Occipital lobe (tissue), 2 donors: ENCODE measurements around the gene HS3ST4. TPM values are rescaled to one million over a fixed set of nuclear protein-coding genes. Genes with fewer than 3 reads are reported as not detected.
A peak's percentile ranks its signal among the peaks of the same experiment; 100 is the strongest.
"Not testable (repeated sequence)": the region's sequence is repeated elsewhere in the genome, so short reads cannot be mapped to it uniquely, and the experiment has no call there.

Experiments
- DNase-seq: peaks from one replicate; lab custom pipeline; 2025; lab: John Stamatoyannopoulos, UW
- total RNA-seq: library from RNA; depleted of rRNA; stranded (reverse); fragments of >200 nt; gene quantifications from one replicate; pipeline ENCODE4 v1.2.3, GENCODE V29; 2014

Gene HS3ST4
- total RNA-seq, 1 donor from 2014 or later = 12.5 TPM

DNA sequence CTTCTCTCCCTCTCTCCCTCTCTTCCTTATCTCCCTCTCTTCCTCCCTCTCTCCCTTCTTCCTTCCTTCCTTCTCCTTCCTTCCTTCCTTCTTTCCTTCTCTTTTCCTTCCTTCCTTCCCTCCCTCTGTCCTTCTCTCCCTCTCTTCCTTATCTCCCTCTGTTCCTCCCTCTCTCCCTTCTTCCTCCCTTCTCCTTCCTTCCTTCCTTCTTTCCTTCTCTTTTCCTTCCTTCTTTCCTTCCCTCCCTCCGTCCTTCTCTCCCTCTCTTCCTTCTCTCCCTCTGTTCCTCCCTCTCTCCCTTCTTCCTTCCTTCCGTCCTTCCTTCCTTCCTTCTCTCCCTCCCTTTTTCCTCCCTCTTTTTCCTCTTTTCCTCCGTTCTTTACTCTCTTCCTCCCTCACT is 38.6 kb downstream of the HS3ST4 start:
- DNase-seq = no peak

- no peak for DNase-seq
These were observed 42.9 kb downstream of the HS3ST4 start for GRCh38 chr16:25734430-25735385.

GRCh38 chr16:25735645-25736044 is 43.9 kb downstream of the HS3ST4 start:
- DNase-seq = no peak

- no peak for DNase-seq
These were observed 55.5 kb downstream of the HS3ST4 start for GRCh38 chr16:25747160-25747758.

- no peak for DNase-seq
These were observed 56.4 kb downstream of the HS3ST4 start for GRCh38 chr16:25748092-25748654.

- peak; percentile 38 for DNase-seq
These were observed 58.9 kb downstream of the HS3ST4 start for GRCh38 chr16:25750488-25751216.

- DNase-seq = no peak
These were observed 59.6 kb downstream of the HS3ST4 start for GRCh38 chr16:25751230-25751835.

GRCh38 chr16:25764466-25764865 is 72.7 kb downstream of the HS3ST4 start:
- DNase-seq = no peak

- DNase-seq = no peak
These were observed 79.5 kb downstream of the HS3ST4 start for GRCh38 chr16:25771216-25771615.

- DNase-seq = no peak
These were observed 80.2 kb downstream of the HS3ST4 start for GRCh38 chr16:25771812-25772568.

DNA sequence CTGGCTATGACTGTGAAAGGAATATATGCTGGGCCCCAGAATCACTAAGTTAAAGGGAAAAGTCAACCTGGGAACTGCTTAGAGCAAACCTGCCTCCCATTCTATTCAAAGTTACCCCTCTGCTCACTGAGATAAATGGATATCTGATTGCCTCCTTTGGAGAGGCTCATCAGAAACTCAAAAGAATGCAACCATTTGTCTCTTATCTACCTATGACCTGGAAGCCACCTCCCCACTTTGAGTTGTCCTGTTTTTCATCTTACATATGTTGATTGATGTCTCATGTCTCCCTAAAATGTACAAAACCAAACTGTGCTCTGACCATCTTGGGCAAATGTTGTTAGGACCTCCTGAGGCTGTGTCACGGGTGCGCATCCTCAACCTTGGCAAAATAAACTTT is 84.5 kb downstream of the HS3ST4 start:
- not testable (repeated sequence) for DNase-seq

DNA sequence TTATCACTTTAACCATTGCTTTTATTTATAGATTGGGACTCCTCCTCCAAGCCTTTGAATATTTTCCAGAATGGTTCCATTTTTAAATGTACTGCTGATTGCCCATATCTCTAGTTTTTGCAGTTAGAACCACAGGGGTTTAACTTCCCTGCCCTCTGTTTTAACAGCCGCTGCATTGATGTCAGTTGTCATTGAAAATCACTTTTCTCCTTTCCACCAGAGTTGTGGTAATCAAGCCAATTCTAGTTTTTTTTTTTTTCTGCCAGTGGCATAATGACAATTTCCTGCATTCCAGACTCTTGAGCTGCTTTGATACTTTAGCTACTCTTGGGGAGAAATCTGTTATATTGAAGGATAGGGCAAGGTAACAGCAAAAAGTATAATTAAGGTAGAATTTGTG is 91.5 kb downstream of the HS3ST4 start:
- no peak for DNase-seq

GRCh38 chr16:25785361-25785760 is 93.6 kb downstream of the HS3ST4 start:
- no peak for DNase-seq

DNA sequence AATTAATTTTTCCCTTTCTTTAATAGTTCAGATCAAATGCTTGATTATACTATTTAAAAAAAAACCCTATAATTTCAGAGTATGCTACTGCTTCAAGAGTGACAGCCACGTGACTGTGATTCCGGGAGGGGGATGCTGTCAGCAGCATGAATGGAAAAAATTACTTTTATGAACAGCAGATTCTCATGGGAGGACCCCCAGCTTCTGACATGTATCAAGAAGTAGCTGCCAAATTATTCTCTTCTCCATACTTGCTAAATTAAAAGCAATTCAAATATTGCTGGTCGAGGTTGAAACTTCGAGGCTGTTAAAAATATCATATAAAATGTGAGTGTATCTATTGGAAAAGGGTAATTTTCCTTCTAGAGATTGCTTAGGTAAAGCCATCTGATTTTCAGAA is 95.0 kb downstream of the HS3ST4 start:
- DNase-seq = no peak

DNA sequence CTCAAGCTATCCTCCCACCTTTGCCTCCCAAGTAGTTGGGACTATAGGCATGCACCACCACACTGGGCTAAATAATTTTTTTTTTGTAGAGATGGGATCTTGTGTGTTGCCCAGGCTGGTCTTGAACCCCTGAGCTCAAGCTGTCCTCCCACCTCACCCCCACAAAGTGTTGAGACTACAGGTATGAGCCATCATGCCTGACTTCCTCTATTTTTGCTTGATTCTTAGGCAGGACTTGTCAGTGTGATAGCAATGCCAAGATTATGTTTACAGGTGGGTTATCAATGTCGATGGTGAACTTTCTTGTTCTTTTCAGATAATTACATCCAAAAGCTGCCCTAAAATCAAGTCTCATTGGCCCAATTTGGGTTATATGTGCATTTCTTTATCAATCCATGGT is 96.9 kb downstream of the HS3ST4 start:
- DNase-seq = no peak

GRCh38 chr16:25796239-25796638 is 104.5 kb downstream of the HS3ST4 start:
- no peak for DNase-seq

DNA sequence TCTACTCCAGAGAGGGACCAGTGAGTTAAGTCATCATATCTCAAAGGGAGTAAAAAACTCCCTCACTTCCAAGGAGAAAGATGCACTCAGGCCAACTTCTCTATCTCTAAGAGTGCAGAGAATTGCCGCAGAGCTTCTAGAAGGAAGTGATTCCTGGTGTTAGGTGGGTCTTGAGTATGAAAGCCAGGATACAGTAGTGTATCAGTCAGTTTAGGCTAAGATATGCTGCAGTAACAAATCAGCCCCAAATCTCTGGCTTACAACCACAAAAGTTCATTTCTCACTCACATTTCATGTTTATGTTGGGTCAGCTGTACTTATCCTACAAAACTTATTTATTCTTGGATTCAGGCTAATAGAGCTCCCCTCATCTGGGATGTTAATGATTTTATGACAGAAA is 106.3 kb downstream of the HS3ST4 start:
- DNase-seq = no peak

GRCh38 chr16:25799816-25800215 is 108.1 kb downstream of the HS3ST4 start:
- no peak for DNase-seq

GRCh38 chr16:25812215-25812614 is 120.5 kb downstream of the HS3ST4 start:
- no peak for DNase-seq

DNA sequence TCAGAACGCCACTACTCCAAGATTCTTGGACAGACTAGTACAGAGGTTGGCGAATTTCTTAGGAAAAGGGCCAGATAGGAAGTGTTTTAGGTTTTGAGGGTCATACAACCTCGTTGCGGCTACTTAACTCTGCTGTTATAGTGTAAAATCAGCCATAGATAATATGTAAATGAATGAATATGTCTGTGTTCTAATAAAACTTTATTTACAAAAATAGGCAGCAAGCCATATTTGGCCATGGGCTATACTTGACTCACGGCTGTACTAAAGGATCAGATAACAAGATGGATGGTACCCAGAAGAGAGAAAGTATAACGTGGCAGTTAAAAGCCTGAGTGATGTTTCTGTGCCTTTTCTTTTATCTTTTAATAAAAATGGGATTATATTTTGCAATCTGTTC is 125.5 kb downstream of the HS3ST4 start:
- DNase-seq = no peak

DNA sequence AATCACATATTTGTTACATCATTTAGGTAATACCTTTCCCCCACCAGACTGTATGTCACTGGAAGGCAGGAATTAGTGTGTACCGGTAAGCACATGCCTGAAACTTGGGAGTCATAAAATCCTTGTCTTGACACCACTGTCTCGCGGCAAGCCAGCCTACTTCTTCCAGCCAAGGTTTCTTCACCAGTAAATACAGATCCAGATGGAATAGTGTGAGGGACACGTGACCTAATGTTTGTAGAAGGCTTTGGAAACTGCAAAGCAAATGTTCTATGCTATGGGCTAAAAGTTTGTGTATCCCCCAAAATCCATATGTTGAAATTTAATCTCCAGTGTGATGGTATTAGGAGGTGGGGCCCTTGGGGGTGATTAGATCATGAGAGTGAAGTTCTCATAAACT is 126.1 kb downstream of the HS3ST4 start:
- DNase-seq = no peak
